Erythroblast (primary cell): ENCODE data around the gene CERS2.

ENCODE experiments used
- GATA1 ChIP-seq: IDR thresholded peaks from 2 replicates; pipeline ENCODE4 v1.6.1; 2011; ENCODE audit warnings: low read depth, mild to moderate bottlenecking, control low read depth, low read length, moderate library complexity
- POLR2A ChIP-seq: IDR thresholded peaks from 2 replicates; pipeline ENCODE4 v1.6.1; 2011; ENCODE audit warnings: mild to moderate bottlenecking, low read length

GRCh38 chr1:150985179-150985825 is 10.7 kb upstream of the CERS2 start:
- TF ChIP-seq POLR2A, result no peak
- no peak for TF ChIP-seq GATA1
